HG03060 (cell line): ENCODE data around the gene MARCKSL1.

Experiments
- ATAC-seq: cut with Tn5 transposase; IDR thresholded peaks from one replicate; pipeline ENCODE4 v1.9.1; 2021; ENCODE audit warnings: low read depth, moderate number of reproducible peaks; ENCODE audit not compliant: unreplicated experiment

MARCKSL1 gene

GRCh38 chr1:32353431-32353830 is 17.4 kb upstream of the MARCKSL1 start:
- no peak for ATAC-seq

- ATAC-seq: no peak
Observed at GRCh38 chr1:32352831-32353383, 16.9 kb upstream of the MARCKSL1 start.

- ATAC-seq: no peak
Observed at GRCh38 chr1:32352239-32352745, 16.3 kb upstream of the MARCKSL1 start.

GRCh38 chr1:32351399-32352238 is 15.6 kb upstream of the MARCKSL1 start:
- ATAC-seq: no peak

- no peak for ATAC-seq
Observed at GRCh38 chr1:32350785-32351398, 14.9 kb upstream of the MARCKSL1 start.

GRCh38 chr1:32349211-32349708 is 13.2 kb upstream of the MARCKSL1 start:
- no peak for ATAC-seq

GRCh38 chr1:32346532-32347157 is 10.6 kb upstream of the MARCKSL1 start:
- no peak for ATAC-seq

- ATAC-seq: no peak
Observed at GRCh38 chr1:32345289-32345827, 9.3 kb upstream of the MARCKSL1 start.

- ATAC-seq: no peak
Observed at GRCh38 chr1:32342704-32343103, 6.7 kb upstream of the MARCKSL1 start.

GRCh38 chr1:32341971-32342370 is 5.9 kb upstream of the MARCKSL1 start:
- no peak for ATAC-seq

GRCh38 chr1:32341186-32341757 is 5.2 kb upstream of the MARCKSL1 start:
- no peak for ATAC-seq

GRCh38 chr1:32339363-32339978 is 3.4 kb upstream of the MARCKSL1 start:
- no peak for ATAC-seq

GRCh38 chr1:32338637-32339145 is 2.7 kb upstream of the MARCKSL1 start:
- no peak for ATAC-seq

- ATAC-seq: no peak
Observed at GRCh38 chr1:32337855-32338636, 2.0 kb upstream of the MARCKSL1 start.

GRCh38 chr1:32336963-32337675 is 1.1 kb upstream of the MARCKSL1 start:
- ATAC-seq: peak; percentile 28

GRCh38 chr1:32336591-32336932 is 529 bp upstream of the MARCKSL1 start:
- ATAC-seq: no peak

GRCh38 chr1:32335535-32335789 is 571 bp downstream of the MARCKSL1 start:
- ATAC-seq: no peak

GRCh38 chr1:32334864-32335534 is 1.0 kb downstream of the MARCKSL1 start:
- ATAC-seq: no peak
